Progenitor cell of endocrine pancreas (in vitro differentiated cells): ENCODE measurements around the gene CYP19A1. TPM values are rescaled to one million over a fixed set of nuclear protein-coding genes. Genes with fewer than 3 reads are reported as not detected.

Source experiments
- DNase-seq: peaks from one replicate; pipeline ENCODE4 v3.0.0; 2021; ENCODE audit warnings: low spot score; ENCODE audit not compliant: unreplicated experiment
- H3K27ac Mint-ChIP-seq: 2 replicates; pipeline ENCODE4 v1.8.0; 2021; ENCODE audit warnings: mild to moderate bottlenecking, moderate library complexity, mixed read lengths
- H3K27me3 Mint-ChIP-seq: 2 replicates; pipeline ENCODE4 v1.8.0; 2021; ENCODE audit warnings: mixed read lengths
- H3K36me3 Mint-ChIP-seq: 2 replicates; pipeline ENCODE4 v1.8.0; 2022; ENCODE audit warnings: mixed read lengths; ENCODE audit not compliant: insufficient read depth
- H3K4me1 Mint-ChIP-seq: 2 replicates; pipeline ENCODE4 v1.8.0; 2021; ENCODE audit warnings: low read depth, mixed read lengths
- H3K4me3 Mint-ChIP-seq: 2 replicates; pipeline ENCODE4 v1.8.0; 2021; ENCODE audit warnings: low read depth, mild to moderate bottlenecking, moderate library complexity, mixed read lengths
- H3K9me3 Mint-ChIP-seq: 2 replicates; pipeline ENCODE4 v1.8.0; 2021; ENCODE audit warnings: low read depth, mixed read lengths
- CTCF ChIP-seq: fragments of 200-600 bp; sonication (generic); IDR thresholded peaks from one replicate; pipeline ENCODE4 v1.5.0; 2021; ENCODE audit warnings: antibody characterized with exemption, mild to moderate bottlenecking; ENCODE audit not compliant: unreplicated experiment
- total RNA-seq: library from RNA; stranded (reverse); gene quantifications from 2 replicates; pipeline ENCODE4 v1.2.1, GENCODE V29; 2021

The CYP19A1 gene
- total RNA-seq, 1 donor from 2014 or later = not detected

DNA sequence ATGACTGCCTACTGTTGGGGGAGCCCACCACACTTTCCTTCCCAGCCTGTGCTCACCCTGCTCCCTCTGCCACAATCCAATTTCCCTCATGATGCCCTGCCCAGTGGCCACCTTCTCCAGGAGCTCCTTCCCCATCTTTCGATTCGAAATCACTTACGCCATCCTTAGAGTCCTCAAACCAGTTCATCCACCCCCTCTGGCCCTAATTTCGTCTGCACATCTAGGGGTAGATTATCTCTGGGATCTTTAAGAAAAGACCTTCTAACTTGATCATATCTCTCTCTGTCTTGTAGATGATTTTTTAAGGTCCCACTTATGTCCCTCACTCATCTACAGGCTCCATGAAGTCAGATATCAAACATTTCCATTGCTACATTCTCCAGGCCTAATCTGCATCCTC, 17.1 kb downstream of the CYP19A1 start:
- TF ChIP-seq CTCF = no peak
- peaks cover 16% of the 10 kb centered on the region for H3K27me3 Mint-ChIP-seq
- DNase-seq = no peak
- H3K36me3 Mint-ChIP-seq = no peaks in the 10 kb centered on the region
- H3K4me3 Mint-ChIP-seq = no peak overlapping the region
- no peaks in the 10 kb centered on the region for H3K4me1 Mint-ChIP-seq
- no peaks in the 10 kb centered on the region for H3K9me3 Mint-ChIP-seq
- no peak overlapping the region for H3K27ac Mint-ChIP-seq

DNA sequence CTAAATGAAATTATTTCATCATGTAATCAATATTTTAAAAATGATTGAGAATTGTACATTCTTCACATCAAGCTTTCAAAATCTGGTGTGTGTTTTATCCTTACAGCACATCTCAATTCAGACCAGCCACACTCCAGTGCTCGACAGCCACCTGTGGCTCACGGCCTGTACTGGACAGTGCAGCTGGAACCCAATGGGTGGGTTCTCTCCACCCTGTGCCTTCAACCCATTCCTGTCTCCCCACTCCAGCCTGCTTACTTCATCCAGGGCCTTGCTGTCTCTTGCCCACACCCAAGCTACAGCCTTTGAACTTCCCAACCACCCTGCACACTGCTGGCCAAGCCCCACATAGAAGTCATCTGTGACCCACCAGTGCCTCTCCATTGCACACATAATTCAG, 17.6 kb downstream of the CYP19A1 start:
- Mint-ChIP-seq H3K4me1 (no peaks in the 10 kb centered on the region), H3K27ac (no peak overlapping the region), H3K4me3 (no peak overlapping the region), H3K9me3 (no peaks in the 10 kb centered on the region), H3K36me3 (no peaks in the 10 kb centered on the region), H3K27me3 (peaks cover 14% of the 10 kb centered on the region)
- no peak for DNase-seq
- no peak for TF ChIP-seq CTCF

- no peak overlapping the region for H3K4me3 Mint-ChIP-seq
- no peaks in the 10 kb centered on the region for H3K9me3 Mint-ChIP-seq
- TF ChIP-seq CTCF = no peak
- no peak overlapping the region for H3K27ac Mint-ChIP-seq
- H3K27me3 Mint-ChIP-seq = peaks cover 14% of the 10 kb centered on the region
- no peak for DNase-seq
- peaks cover 7% of the 10 kb centered on the region for H3K4me1 Mint-ChIP-seq
- no peaks in the 10 kb centered on the region for H3K36me3 Mint-ChIP-seq
Measured at GRCh38 chr15:51319539-51319938, 18.9 kb downstream of the CYP19A1 start.

GRCh38 chr15:51318382-51319150, 19.8 kb downstream of the CYP19A1 start:
- no peaks in the 10 kb centered on the region for H3K9me3 Mint-ChIP-seq
- no peaks in the 10 kb centered on the region for H3K36me3 Mint-ChIP-seq

DNA sequence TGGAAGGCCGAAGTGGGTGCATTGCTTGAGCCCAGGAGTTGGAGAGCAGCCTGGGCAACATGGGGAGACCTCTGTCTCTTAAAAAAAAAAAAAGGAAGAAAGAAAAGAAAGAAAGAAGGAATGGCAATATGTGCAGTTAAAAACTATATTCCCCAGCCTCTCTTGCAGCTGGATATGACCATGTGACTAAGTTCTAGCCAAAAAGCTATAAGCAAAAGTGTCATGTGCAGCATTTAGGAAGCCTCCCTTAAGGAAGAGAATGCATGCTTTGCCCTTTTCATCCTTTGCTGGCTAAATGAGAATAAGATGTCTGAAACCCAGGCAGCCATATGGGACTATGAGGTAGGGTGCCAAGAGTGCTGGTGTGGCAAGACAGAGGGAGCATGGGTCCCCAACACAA, 21.8 kb downstream of the CYP19A1 start:
- Mint-ChIP-seq H3K4me3 (no peak overlapping the region), H3K27ac (no peak overlapping the region), H3K9me3 (no peaks in the 10 kb centered on the region), H3K36me3 (no peaks in the 10 kb centered on the region), H3K4me1 (peaks cover 16% of the 10 kb centered on the region), H3K27me3 (peaks cover 6% of the 10 kb centered on the region)
- DNase-seq = no peak
- TF ChIP-seq CTCF = no peak

More at GRCh38 chr15:51318382-51319150, 19.8 kb downstream of the CYP19A1 start:
- no peak for DNase-seq
- Mint-ChIP-seq H3K27ac (no peak overlapping the region), H3K4me3 (no peak overlapping the region), H3K4me1 (peaks cover 7% of the 10 kb centered on the region), H3K27me3 (peaks cover 9% of the 10 kb centered on the region)
- TF ChIP-seq CTCF = no peak
